Testis (tissue), 3 donors: ENCODE results near the gene INHBE. TPM values are rescaled to one million over a fixed set of nuclear protein-coding genes. Genes with fewer than 3 reads are reported as not detected.

Experiments used
- DNase-seq: peaks from one replicate; pipeline ENCODE4 v3.0.0-alpha.2; 2019
- H3K27ac ChIP-seq, 2 donors: fragments of 200-600 bp; sonication (generic); one replicate each; pipeline ENCODE4 v1.5.1; 2019
- H3K27me3 ChIP-seq: fragments of 200-600 bp; sonication (generic); one replicate; pipeline ENCODE4 v1.5.1; 2019
- H3K36me3 ChIP-seq: fragments of 200-600 bp; sonication (generic); one replicate; pipeline ENCODE4 v1.5.1; 2017; ENCODE audit warnings: low read depth; ENCODE audit errors: missing control alignments
- H3K4me1 ChIP-seq: fragments of 200-600 bp; sonication (generic); one replicate; pipeline ENCODE4 v1.5.1; 2019
- H3K4me3 ChIP-seq, 2 donors: fragments of 200-600 bp; sonication (generic); one replicate each; pipeline ENCODE4 v1.5.1; 2017 to 2019
- H3K9me3 ChIP-seq: fragments of 200-600 bp; sonication (generic); one replicate; pipeline ENCODE4 v1.5.1; 2017
- CTCF ChIP-seq, 3 experiments: fragments of 450-650 bp in 2 of 3; fragments of 200-600 bp in 1 of 3; sonication (generic) in 1 of 3; IDR thresholded peaks; one replicate each; pipeline ENCODE4 v1.5.1; 2016 to 2019; ENCODE audit warnings: antibody characterized with exemption in 3 of 3, mild to moderate bottlenecking in 2 of 3, moderate library complexity in 1 of 3
- POLR2A ChIP-seq: fragments of 450-650 bp; IDR thresholded peaks from one replicate; pipeline ENCODE4 v1.6.1; 2017; ENCODE audit warnings: antibody characterized with exemption, mild to moderate bottlenecking, moderate library complexity
- WGBS, 2 donors: methylation state at CpG; one replicate each; pipeline ENCODE4 v1.1.5; 2018; 5-methylcytosine and 5-hydroxymethylcytosine counted together
- intact Hi-C: fragments of 100-400 bp; cut with DNase I; formaldehyde crosslinking; loops from one replicate; pipeline ENCODE4 v1.15.1; 2023; ENCODE audit warnings: low total_unique reads
- polyA plus RNA-seq: library from polyadenylated mRNA; stranded (reverse); fragments of 350-450 nt; fragmentation: Illumina TruSeq; extraction: RNeasy Lipid Tissue Mini Kit (QIAGEN cat#74804); gene quantifications from one replicate; pipeline ENCODE4 v1.2.3, GENCODE V29; 2014; ENCODE audit warnings: low read depth, low replicate concordance; ENCODE audit not compliant: insufficient read depth
- total RNA-seq, 2 donors: library from RNA; depleted of rRNA; stranded (reverse); fragments of >200 nt; gene quantifications; one replicate each; pipeline ENCODE4 v1.2.3, GENCODE V29; 2016

INHBE gene
- total and polyA plus RNA-seq, 3 donors from 2014 or later: 0.12 to 0.25 (median 0.24) TPM

- Histone ChIP-seq H3K9me3 (no peaks in the 10 kb centered on the region), H3K4me1 (peaks cover 23% of the 10 kb centered on the region), H3K4me3 (peak overlapping the region; percentile 64 to 68), H3K27ac (peak overlapping the region; percentile 51 to 90), H3K36me3 (no peaks in the 10 kb centered on the region), H3K27me3 (no peaks in the 10 kb centered on the region)
- 1 to 2% methylated on average over 5 to 6 of the region's 6 CpGs for WGBS, 2 donors
- TF ChIP-seq POLR2A: no peak
- TF ChIP-seq CTCF (IDR thresholded peaks at IDR 0.05): no peak
- DNase-seq: no peak
- intact Hi-C loops: no loop called here
Observed at GRCh38 chr12:57460468-57460784, 5.3 kb downstream of the INHBE start.

GRCh38 chr12:57460841-57461275 is 5.8 kb downstream of the INHBE start:
- intact Hi-C loops: no loop called here
- Histone ChIP-seq H3K36me3 (no peaks in the 10 kb centered on the region), H3K4me3 (peak overlapping the region; percentile 64 to 68), H3K4me1 (peaks cover 23% of the 10 kb centered on the region), H3K9me3 (no peaks in the 10 kb centered on the region), H3K27me3 (no peaks in the 10 kb centered on the region), H3K27ac (peak overlapping the region; percentile 51 to 90)
- DNase-seq: no peak
- 0 to 1% methylated on average over 4 to 13 of the region's 19 CpGs for WGBS, 2 donors
- TF ChIP-seq CTCF (IDR thresholded peaks at IDR 0.05): no peak
- TF ChIP-seq POLR2A: no peak

- H3K27ac ChIP-seq: peak overlapping the region; percentile 51 to 90
- peaks cover 23% of the 10 kb centered on the region for H3K4me1 ChIP-seq
- H3K36me3 ChIP-seq: no peaks in the 10 kb centered on the region
- TF ChIP-seq CTCF (IDR thresholded peaks at IDR 0.05): no peak
- TF ChIP-seq POLR2A: no peak
- DNase-seq: peak; percentile 87
- H3K27me3 ChIP-seq: no peaks in the 10 kb centered on the region
- intact Hi-C loops: no loop called here
- no peaks in the 10 kb centered on the region for H3K9me3 ChIP-seq
- 0 to 2% methylated on average over 20 to 32 of the region's 32 CpGs for WGBS, 2 donors
- peak overlapping the region; percentile 64 to 68 for H3K4me3 ChIP-seq
Observed at GRCh38 chr12:57461276-57461916, 6.3 kb downstream of the INHBE start.

- H3K27ac ChIP-seq: peak overlapping the region; percentile 51 to 90
- peak overlapping the region; percentile 64 to 68 for H3K4me3 ChIP-seq
- H3K27me3 ChIP-seq: no peaks in the 10 kb centered on the region
- intact Hi-C loops: no loop called here
- peaks cover 23% of the 10 kb centered on the region for H3K4me1 ChIP-seq
- 0 to 1% methylated on average over 8 to 9 of the region's 9 CpGs for WGBS, 2 donors
- no peaks in the 10 kb centered on the region for H3K9me3 ChIP-seq
- TF ChIP-seq CTCF (IDR thresholded peaks at IDR 0.05) (no peak), POLR2A (no peak)
- H3K36me3 ChIP-seq: no peaks in the 10 kb centered on the region
- no peak for DNase-seq
Observed at GRCh38 chr12:57461917-57462250, 6.8 kb downstream of the INHBE start.

GRCh38 chr12:57462251-57462911 is 7.3 kb downstream of the INHBE start:
- H3K36me3 ChIP-seq: no peaks in the 10 kb centered on the region
- intact Hi-C loops: no loop called here
- no peaks in the 10 kb centered on the region for H3K9me3 ChIP-seq
- no peaks in the 10 kb centered on the region for H3K27me3 ChIP-seq
- H3K27ac ChIP-seq: peak overlapping the region; percentile 51 to 90
- H3K4me1 ChIP-seq: peaks cover 23% of the 10 kb centered on the region
- peak; percentile 92 for DNase-seq
- 0% methylated on average over 16 to 27 of the region's 28 CpGs for WGBS, 2 donors
- H3K4me3 ChIP-seq: peak overlapping the region; percentile 64 to 68
- TF ChIP-seq CTCF (IDR thresholded peaks at IDR 0.05) (peak; percentile 91 to 97 (median 96)), POLR2A (no peak)
